Peyer's patch (tissue), 4 donors: Measurements from ENCODE around the gene TSN.
A peak's percentile ranks its signal among the peaks of the same experiment; 100 is the strongest.

Experiments used
- POLR2A ChIP-seq, 2 donors: fragments of 450-650 bp; IDR thresholded peaks; one replicate each; pipeline ENCODE4 v1.5.1; 2017; ENCODE audit warnings: antibody characterized with exemption in 2 of 2, mild to moderate bottlenecking in 2 of 2, moderate library complexity in 2 of 2
- TF ChIP-seq, protein P1 (sequence below), 6 experiments: fragments of 450-650 bp in 4 of 6; fragments of 200-600 bp in 2 of 6; sonication (generic) in 1 of 6; IDR thresholded peaks; one replicate each; pipeline ENCODE4 v1.5.1; 2017 to 2019; ENCODE audit warnings: antibody characterized with exemption in 6 of 6, mild to moderate bottlenecking in 3 of 6, moderate library complexity in 1 of 6

DNA sequence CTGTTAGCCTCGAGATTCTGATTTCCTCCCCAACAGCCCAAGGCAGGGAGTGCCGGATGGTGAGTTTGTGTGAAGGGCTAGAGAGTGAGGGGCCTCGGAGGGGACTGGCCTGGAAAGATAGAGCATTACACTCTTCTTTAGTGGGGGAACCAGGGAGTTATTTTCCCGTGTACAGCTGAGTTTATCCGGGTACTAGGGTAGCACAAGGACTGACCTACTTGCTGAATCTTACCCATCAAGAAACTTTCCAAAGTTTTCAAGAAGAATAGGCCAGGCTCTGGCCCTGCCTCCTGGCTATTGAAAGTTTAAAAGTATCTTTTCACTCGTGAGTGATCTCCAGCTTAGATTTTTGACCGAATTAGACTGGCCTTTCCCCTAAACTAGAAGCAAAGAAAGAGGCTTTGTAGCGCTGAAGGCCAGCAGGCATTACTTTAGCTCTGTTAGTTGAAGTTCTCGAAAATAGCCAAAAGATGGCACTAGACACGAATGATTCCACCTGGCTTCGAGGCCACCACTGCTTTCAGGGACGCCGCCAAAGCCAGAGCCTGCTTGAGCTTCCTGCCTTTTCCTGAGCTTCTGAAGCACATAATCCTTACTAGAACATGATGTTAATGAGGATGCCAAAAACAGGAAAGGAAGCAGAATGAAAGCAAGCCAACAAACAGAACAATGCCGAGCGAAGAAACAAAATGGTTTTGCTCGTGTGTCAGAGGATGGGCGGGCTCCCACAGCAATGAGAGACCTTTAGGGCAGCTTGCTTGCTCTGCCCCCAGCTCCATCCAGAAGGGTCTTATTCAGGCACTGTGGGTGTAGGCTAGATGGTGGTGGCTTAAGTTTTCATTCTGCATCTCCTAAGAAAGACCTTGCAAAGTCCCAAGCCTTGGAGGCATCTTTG lies 55.8 kb downstream of the TSN start:
- TF ChIP-seq POLR2A (IDR thresholded peaks at IDR 0.05) = no peak
- TF ChIP-seq, protein P1, sequence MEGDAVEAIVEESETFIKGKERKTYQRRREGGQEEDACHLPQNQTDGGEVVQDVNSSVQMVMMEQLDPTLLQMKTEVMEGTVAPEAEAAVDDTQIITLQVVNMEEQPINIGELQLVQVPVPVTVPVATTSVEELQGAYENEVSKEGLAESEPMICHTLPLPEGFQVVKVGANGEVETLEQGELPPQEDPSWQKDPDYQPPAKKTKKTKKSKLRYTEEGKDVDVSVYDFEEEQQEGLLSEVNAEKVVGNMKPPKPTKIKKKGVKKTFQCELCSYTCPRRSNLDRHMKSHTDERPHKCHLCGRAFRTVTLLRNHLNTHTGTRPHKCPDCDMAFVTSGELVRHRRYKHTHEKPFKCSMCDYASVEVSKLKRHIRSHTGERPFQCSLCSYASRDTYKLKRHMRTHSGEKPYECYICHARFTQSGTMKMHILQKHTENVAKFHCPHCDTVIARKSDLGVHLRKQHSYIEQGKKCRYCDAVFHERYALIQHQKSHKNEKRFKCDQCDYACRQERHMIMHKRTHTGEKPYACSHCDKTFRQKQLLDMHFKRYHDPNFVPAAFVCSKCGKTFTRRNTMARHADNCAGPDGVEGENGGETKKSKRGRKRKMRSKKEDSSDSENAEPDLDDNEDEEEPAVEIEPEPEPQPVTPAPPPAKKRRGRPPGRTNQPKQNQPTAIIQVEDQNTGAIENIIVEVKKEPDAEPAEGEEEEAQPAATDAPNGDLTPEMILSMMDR (IDR thresholded peaks at IDR 0.05) = peak in 4 of 6 experiments; percentile 22 to 48 (median 45)
